ELF-1 (cell line): ENCODE measurements around the gene CDA.

Source experiments
- DNase-seq: peaks from one replicate; pipeline ENCODE4 v3.0.0-alpha.2; 2016; ENCODE audit warnings: low read depth, low spot score

CDA gene

DNA sequence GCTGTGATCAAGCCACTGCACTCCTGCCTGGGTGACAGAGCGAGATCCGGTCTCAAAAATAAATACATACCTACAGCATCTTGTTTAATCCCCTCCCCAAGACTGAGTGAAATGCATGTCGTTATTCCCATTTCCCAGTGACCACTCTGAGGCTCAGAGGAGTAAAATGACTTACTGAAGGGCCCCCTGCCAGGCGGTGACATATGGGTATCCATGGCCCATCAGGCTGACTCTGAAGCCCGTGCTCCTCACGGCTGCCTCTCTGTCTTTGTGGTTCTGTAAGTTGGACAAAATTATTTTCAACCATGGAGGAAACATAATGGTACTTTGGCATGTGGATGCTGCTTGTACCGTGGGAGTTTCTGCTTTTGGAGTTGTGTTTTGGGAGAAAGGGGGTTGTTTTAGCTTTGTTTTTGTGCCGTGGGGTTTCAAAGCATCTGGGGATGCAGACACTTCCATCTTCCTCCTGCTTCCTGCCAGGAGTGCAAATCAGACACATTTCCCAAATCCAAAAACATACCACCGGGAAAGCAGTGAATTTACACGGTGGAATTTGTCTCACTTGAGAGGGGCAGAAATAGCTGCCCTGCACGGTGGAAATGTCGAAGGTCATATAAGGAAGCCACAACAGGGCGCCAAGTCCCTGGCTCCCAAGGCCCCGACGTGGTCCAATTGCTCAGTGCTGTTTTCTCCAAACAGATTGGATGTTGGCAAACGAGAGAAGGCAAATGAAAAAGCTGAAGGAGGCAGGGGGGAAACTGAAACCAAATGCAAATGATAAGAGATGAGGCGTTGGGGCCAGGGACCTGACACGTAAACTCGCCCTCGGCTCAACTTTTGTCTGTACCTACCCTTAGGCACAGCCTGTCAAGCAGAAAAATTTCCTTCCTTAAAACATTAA is 27.3 kb downstream of the CDA start:
- no peak for DNase-seq

DNA sequence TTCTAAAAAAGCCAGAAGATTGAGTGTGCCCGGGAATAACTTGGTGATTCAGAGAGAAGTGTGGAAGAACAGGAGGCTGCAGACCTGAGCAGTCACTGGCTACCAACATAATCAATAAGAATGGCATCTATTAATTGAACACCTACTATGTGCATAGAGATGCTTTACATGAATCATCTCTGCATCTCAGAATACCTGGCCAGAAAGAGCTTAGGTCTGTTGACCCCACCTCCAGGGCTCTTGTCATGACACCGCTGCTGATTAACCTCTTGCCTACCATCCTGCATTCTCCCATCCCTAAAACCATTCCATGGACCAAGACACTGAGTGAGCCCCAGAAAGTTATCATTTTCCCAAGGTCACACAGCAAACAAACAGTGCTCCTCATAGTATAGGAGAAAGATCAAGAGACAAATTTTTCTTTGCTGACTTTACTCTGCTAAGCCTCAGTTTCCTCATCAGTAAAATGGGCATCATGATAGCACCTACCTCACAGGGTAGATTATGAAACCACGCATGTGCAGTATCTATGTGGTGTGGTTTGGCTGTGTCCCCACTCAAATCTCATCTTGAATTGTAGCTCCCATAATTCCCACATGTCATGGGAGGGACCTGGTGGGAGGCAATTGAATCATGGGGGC is 28.1 kb downstream of the CDA start:
- DNase-seq = no peak

DNA sequence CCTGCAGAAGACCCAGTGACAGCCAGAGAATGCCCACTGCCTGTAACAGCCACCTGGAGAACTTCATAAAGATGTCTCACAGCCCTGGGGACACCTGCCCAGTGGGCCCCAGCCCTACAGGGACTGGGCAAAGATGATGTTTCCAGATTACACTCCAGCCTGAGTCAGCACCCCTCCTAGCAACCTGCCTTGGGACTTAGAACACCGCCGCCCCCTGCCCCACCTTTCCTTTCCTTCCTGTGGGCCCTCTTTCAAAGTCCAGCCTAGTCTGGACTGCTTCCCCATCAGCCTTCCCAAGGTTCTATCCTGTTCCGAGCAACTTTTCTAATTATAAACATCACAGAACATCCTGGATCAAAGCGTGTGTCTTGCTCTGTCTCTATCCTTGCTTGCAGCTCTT is 29.7 kb downstream of the CDA start:
- no peak for DNase-seq

DNA sequence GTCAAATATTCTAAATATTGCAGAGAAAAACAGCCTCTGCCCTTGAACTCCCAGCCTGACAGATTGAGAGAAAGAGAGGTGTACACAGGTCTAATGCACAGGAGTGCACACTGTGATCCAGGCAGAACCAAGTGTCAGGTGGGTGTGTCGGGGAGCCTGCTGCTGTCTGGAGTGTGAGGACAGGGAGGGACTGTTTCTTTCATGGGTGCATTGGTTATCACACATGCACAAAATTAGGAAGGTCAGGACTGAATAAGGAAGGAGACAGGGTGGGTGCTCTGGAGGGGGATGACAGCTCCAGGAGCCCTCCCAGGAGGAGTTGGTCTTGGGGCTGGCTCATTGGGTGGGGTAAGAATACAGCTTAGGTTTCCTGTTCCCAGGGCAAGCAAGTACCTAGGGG is 31.1 kb downstream of the CDA start:
- DNase-seq = no peak

DNA sequence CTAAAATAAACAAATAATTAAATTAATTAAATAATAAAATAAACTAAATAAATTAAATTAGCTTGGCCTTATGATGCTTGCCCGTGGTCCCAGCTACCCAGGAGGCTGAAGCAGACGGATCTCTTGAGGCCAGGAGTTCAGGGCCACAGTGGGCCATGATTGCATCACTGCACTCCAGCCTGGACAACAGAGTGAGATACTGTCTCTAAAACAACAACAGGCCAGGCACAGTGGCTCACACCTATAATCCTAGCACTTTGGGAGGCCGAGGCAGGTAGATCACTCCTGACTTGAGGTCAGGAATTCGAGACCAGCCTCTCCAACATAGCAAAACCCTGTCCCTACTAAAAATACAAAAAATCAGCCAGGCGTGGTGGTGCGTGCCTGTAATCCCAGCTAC is 32.1 kb downstream of the CDA start:
- no peak for DNase-seq

DNA sequence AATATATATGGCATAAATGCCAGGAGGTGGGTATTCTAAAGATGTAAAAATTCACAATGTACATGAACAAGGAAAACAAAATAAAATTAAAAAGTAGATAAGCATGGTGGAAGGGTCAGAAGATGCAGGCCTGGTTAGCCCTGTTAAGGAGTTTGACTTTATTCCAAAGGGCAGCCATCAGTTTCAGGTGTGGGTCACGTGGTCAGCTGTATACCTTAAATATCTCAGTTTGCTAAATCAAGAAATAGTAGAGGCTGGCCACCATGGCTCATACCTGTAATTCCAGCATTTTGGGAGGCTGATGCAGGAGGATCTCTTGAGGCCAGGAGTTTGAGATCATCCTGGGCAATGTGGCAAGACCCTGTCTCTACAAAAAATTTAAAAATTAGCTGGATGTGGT is 35.8 kb downstream of the CDA start:
- DNase-seq = no peak

DNA sequence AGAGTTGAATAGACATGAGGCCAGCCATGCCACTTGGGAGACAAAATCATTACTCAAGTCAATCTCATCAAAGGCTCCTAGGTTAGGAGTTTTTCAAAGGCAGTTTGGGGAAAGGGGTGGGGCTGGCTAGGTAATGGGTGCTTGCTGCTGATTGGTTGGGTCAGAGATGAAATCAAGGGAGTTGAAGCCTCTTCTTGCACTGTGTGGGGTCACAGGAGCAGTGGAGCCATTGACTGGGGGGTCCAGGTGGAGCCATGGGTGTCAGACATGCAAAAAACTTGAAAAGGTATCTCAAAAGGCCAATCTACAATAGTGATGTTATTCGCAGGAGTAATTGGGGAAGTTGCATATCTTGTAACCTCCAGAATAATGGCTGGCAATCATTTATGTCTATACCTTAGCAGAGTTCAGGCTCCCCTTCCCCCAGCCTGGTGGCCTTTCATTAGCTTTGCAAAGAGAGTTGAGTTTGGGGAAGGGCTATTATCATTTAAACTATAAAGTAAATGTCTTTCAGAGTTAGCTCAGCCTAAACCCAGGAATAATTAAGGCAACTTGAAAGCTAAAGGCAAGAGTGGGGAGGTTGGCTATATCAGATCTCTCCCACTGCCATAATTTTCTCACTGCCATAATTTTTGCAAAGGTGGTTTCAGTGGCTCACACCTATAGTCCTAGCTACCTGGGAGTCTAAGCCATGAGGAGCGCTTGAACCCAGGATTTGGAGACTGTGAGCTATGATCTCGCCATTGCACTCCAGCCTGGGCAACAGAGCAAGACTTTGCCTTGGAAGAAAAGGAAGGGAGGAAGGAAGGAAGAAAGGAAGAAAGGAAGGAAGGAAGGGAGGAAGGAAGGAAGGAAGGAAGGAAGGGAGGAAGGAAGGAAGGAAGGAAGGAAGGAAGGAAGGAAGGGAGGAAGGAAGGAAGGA is 36.5 kb downstream of the CDA start:
- DNase-seq = peak; percentile 63

DNA sequence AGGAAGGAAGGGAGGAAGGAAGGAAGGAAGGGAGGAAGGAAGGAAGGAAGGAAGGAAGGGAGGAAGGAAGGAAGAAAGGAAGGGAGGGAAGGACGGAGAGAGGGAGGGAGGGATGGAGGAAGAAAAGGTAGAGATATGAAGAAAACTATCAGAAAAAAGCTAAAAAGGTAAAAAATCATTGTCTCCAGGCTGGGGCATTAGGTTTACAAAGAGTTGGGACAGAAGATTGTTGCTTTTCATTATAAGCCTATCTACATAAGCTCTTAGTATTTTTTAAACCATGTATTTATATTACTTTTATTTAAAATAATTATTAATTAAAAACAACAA is 37.2 kb downstream of the CDA start:
- no peak for DNase-seq

DNA sequence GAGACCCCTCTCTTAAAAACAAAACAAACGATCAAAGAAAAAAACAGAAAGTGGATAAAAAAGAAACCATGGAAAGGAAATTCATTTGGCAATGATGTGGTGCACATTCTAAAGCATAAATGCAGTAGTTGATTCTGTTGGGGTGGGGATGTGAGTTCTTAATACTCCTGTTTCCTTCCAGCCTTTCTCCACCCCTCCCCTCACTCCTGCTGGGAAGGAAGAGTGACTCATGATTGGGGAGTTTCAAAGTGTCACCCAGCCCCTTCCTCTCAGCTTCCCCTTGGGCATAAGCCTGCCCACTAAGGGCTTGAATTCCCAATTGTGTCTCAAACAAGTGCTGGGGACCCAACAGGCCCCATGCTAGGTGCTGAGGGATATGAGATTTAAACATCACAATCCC is 37.6 kb downstream of the CDA start:
- no peak for DNase-seq

DNA sequence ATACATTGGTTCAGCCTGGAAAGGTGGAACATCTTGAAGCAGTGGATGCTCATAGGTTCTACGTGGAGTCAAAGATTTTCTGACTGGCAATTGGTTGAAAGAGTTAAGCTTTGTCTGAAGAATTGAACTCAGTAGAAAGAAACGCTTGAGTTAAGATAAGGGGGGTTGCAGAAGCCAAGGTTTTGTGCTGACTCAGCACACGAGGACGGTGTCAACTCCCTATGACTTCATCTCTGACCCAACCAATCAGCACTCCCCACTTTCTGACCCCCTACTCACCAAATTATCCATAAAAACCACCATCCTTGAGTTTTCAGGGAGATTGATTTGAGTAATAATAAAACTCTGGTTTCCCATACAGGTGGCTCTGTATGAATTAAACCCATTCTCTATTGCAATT is 41.8 kb downstream of the CDA start:
- no peak for DNase-seq

DNA sequence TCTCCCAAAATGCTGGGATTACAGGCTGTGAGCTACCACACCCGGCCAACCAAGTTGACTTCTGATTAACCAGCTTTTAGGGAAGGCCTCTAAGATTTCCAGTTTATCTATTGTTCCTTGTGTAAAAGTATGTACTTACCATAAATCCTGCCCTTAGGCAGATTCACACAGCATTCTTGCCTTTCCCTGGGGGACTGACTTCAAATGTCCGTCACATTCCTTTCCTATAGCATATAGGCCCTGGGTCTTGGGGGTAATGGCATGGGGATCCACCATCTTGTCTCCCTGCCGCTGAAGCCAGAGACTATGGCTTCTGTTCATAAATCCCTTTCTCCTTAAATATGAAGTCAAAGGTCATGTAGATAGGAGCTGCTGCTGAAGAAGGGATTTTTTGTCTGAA is 43.5 kb downstream of the CDA start:
- peak; percentile 66 for DNase-seq

DNA sequence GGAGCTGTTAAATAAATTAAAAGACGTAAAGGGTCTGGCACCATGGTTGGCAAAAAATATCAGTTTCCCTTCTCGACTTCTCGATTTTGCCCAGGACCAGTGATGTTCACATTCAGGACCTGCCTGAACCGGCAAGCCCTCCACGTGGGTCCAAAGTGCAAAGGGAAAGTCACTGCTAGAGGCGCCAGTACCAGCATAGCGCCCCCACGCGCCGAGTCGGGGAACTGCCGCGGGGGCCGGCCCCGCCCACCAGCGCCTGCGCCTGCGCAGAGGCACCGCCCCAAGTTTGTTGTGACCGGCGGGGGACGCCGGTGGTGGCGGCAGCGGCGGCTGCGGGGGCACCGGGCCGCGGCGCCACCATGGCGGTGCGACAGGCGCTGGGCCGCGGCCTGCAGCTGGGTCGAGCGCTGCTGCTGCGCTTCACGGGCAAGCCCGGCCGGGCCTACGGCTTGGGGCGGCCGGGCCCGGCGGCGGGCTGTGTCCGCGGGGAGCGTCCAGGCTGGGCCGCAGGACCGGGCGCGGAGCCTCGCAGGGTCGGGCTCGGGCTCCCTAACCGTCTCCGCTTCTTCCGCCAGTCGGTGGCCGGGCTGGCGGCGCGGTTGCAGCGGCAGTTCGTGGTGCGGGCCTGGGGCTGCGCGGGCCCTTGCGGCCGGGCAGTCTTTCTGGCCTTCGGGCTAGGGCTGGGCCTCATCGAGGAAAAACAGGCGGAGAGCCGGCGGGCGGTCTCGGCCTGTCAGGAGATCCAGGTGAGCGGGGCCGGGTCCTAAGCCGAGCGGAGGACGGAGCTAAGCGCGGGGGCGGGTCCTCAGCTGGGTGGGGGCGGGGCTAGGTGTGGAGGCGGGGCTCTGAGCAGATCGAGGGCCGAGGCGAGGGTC is 44.5 kb downstream of the CDA start, which contains the start of gene PINK1:
TSS of gene PINK1 (plus strand) at position 269 of the 875 bp plus-strand sequence. CDS start at position 360, 91 bp downstream.
- peak; percentile 97 for DNase-seq

DNA sequence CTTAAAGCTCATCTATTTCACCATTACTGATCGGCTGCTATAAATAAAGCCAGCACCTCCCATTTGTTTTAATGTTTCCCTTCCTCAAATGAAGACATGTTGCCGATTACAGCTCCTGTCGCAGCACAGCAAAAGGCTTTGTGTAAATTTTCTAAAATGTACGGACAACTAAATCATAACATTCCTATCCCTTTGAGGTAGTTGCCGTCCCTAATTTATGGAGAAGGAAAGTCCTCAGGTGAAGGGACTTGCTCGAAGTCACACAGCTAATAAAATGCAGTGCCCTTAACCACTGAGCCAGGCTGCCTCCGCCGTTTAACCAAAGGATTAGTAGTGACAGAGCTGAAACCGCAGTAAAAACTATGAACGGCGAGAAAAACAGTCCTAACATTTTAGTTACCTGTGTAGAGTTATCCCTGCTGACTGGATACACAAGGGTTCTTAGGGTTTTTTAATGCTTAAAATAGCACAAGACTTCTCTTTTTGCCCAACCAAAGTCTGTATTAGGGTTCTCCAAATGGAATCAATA is 45.2 kb downstream of the CDA start:
- peak; percentile 53 for DNase-seq

DNA sequence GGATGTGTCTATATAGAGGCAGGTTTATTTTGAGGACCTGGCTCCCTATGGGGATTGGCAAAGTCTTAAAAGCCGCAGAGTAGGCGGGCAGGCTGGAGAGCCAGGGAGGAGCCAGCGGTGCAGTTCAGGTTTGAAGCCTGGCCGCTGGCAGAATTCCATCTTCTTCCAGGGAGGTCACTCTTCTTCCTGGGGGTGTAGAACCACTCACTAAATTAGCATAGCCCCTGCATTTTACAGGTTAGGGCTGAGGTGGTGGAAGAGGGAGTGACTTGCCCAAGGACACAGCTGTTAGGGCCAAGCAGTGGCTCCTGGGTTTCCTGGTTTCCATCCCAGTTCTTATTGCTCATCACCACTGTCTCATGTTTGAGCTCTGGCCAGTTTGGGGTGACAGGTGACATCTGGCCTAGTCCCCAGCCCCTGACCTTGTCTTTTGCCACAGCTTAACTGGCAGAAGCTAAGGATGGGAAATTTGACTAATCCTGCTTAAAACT is 45.7 kb downstream of the CDA start:
- DNase-seq = peak; percentile 82

DNA sequence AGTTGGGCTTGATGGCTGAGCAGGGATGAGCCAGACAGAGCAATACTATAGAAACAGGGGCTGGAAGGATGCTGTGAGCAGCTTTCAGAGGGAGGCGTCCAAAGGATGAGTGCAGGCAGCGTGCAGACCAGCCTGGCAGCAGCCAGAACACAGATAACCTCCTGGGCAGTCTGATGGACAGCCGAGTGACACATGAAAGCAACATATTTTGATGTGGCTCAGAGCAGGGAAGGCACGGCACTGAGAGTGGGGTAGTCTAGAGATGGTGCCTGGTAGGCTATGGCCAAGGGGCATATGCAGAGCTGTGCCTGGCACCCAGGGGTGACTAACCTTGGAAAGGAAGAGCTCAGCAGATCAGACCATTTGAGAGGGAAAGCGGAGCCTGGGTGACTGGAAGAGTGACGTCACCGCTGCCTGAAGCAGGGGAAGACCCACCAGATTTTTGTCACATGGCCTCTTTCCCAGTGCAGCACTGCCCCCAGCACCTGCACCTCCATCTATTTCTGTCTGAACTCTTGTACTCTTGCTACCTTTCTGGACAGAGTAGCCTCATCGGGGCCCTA is 48.0 kb downstream of the CDA start:
- DNase-seq = no peak

DNA sequence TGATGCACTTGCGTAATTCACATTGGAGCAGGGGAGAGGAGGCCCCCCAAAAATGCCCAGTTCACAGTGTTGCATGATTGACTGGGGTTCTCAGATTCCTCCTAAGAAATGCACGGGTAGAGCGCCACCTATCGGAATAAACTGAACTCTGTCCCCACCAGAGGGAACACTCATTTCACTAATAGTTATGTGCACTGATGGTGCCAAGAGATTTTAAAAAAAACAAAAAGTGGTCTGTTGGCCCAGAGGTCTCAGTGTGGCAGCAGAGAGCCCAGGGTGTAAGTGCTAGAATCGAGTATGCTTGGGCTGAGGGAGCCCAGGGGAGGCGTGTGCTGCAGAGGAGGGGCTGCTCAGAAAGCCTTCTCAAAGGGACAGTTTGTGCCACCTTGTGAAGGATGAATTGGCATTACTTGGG is 51.3 kb downstream of the CDA start:
- DNase-seq = peak; percentile 52

DNA sequence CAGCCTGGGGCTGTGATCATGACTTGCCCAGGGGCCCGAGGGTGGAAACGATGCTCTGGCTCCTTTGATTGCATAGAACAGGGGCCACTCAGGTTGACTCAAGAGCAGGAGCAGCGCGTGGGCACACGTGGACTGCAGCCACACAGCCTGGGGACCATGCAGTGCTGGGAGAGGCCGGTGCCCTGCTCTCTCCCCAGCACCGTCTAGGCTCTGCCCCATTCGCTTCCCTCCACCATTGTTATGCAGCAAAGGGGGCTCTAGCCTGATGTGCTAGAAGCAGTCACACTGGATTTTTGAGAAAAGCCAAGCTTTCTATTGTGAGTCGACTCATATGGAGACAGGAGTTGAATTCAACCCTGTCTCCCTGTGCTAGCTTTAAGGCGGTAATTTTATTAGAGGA is 53.1 kb downstream of the CDA start:
- DNase-seq = no peak

DNA sequence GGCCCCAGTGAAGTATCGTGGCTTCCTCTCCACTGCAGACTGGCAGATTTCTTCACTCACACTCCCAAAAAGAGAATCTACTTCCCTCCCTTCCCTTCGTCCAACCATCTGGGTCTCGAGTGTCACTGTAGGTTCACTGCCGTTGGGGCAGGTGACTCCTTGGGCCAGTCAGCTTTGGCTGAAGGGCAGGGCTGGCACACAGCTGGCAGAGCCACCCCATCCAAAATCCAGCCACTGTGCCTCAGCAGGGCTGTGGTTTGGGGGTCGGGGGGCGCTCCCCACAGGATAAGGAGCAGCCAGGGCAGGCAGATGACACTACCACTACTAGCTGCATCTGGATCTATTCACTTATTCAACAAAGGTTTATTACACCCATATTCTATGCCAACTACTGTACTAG is 54.2 kb downstream of the CDA start:
- no peak for DNase-seq

DNA sequence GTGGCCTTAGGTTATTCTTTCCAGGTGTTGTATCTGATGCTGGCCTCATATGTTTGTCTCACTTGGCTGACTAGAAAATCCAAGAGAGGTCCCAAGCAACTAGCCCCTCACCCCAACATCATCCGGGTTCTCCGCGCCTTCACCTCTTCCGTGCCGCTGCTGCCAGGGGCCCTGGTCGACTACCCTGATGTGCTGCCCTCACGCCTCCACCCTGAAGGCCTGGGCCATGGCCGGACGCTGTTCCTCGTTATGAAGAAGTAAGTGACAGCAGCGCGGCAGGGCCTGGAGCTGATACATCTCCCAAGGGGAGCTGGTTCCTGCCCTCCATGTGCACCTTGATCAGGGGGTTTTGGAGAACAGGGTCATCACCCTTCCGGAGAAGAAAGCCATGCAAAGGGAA is 55.5 kb downstream of the CDA start:
- no peak for DNase-seq

DNA sequence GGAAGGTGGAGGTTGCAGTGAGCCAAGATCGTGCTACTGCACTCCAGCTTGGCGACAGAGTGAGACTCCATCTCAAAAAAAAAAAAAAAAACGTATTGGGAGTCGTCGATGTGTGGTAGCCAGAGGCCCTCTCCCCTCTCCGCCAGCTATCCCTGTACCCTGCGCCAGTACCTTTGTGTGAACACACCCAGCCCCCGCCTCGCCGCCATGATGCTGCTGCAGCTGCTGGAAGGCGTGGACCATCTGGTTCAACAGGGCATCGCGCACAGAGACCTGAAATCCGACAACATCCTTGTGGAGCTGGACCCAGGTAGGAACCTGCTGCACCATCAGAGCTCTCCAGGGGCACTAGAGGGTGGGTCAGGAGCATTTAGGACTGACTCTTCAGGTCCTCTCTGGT is 56.5 kb downstream of the CDA start:
- no peak for DNase-seq
